Measurements from ENCODE around the gene SRRM2.

Gene SRRM2

GRCh38 chr16:2706611-2707311 lies 45.7 kb upstream of the SRRM2 start:
- no peak for DNase-seq (ENCODE audit: low read depth in 1 of 2, low spot score in 1 of 2)
- Histone ChIP-seq H3K27ac (replicated peaks) (no peak overlapping the region), H3K27me3 (ENCODE audit: insufficient read depth, poor library complexity, severe bottlenecking) (no peaks in the 10 kb centered on the region), H3K4me3 (replicated peaks; ENCODE audit: insufficient read depth, low read length) (no peak overlapping the region)
- TF ChIP-seq GABPA (IDR thresholded peaks at IDR 0.05; ENCODE audit: low read depth): no peak
- TF ChIP-seq, protein P1, sequence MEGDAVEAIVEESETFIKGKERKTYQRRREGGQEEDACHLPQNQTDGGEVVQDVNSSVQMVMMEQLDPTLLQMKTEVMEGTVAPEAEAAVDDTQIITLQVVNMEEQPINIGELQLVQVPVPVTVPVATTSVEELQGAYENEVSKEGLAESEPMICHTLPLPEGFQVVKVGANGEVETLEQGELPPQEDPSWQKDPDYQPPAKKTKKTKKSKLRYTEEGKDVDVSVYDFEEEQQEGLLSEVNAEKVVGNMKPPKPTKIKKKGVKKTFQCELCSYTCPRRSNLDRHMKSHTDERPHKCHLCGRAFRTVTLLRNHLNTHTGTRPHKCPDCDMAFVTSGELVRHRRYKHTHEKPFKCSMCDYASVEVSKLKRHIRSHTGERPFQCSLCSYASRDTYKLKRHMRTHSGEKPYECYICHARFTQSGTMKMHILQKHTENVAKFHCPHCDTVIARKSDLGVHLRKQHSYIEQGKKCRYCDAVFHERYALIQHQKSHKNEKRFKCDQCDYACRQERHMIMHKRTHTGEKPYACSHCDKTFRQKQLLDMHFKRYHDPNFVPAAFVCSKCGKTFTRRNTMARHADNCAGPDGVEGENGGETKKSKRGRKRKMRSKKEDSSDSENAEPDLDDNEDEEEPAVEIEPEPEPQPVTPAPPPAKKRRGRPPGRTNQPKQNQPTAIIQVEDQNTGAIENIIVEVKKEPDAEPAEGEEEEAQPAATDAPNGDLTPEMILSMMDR (IDR thresholded peaks at IDR 0.05; ENCODE audit: insufficient read depth, low read length): no peak
- TF ChIP-seq SPI1 (IDR thresholded peaks at IDR 0.05; ENCODE audit: borderline replicate concordance, low read depth): no peak
- no peak for TF ChIP-seq REST (IDR thresholded peaks at IDR 0.05; ENCODE audit: insufficient replicate concordance, low read depth)
- TF ChIP-seq POLR2AphosphoS5 (IDR thresholded peaks at IDR 0.05; ENCODE audit: low read depth): no peak

- TF ChIP-seq SPI1 (IDR thresholded peaks at IDR 0.05; ENCODE audit: borderline replicate concordance, low read depth) (no peak), GABPA (IDR thresholded peaks at IDR 0.05; ENCODE audit: low read depth) (no peak), POLR2AphosphoS5 (IDR thresholded peaks at IDR 0.05; ENCODE audit: low read depth) (no peak), REST (IDR thresholded peaks at IDR 0.05; ENCODE audit: insufficient replicate concordance, low read depth) (no peak)
- TF ChIP-seq, protein P1 (IDR thresholded peaks at IDR 0.05; ENCODE audit: insufficient read depth, low read length): no peak
- no peak for DNase-seq (ENCODE audit: low read depth in 1 of 2, low spot score in 1 of 2)
- no peak overlapping the region for H3K4me3 ChIP-seq (replicated peaks; ENCODE audit: insufficient read depth, low read length)
- no peaks in the 10 kb centered on the region for H3K27me3 ChIP-seq (ENCODE audit: insufficient read depth, poor library complexity, severe bottlenecking)
- H3K27ac ChIP-seq (replicated peaks): no peak overlapping the region
These were observed 44.8 kb upstream of the SRRM2 start for GRCh38 chr16:2707368-2708289.

DNA sequence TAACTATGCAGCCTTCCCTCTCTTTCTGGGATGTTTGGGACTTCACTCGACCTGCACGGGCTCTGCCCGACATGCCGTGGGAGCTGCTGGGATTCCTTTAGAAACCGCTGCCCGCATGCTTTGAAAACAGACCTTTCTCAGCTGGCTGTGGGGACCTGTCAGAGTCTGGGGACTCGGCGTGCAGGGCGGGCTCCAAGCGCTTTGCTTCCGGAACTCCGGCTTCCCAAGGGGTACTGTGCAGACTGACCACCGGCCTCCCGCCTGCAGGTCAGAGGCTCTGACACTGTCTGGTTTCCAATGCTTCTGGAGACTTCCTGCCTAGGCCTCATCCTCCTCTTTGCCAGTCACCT lies 44.2 kb upstream of the SRRM2 start:
- TF ChIP-seq, protein P1 (IDR thresholded peaks at IDR 0.05; ENCODE audit: insufficient read depth, low read length): no peak
- TF ChIP-seq GABPA (IDR thresholded peaks at IDR 0.05; ENCODE audit: low read depth): no peak
- TF ChIP-seq REST (IDR thresholded peaks at IDR 0.05; ENCODE audit: insufficient replicate concordance, low read depth): no peak
- TF ChIP-seq SPI1 (IDR thresholded peaks at IDR 0.05; ENCODE audit: borderline replicate concordance, low read depth): no peak
- TF ChIP-seq POLR2AphosphoS5 (IDR thresholded peaks at IDR 0.05; ENCODE audit: low read depth): no peak

More for the DNA sequence above, 44.2 kb upstream of the SRRM2 start:
- DNase-seq (ENCODE audit: low read depth in 1 of 2, low spot score in 1 of 2): no peak
- Histone ChIP-seq H3K27me3 (ENCODE audit: insufficient read depth, poor library complexity, severe bottlenecking) (no peaks in the 10 kb centered on the region), H3K4me3 (replicated peaks; ENCODE audit: insufficient read depth, low read length) (no peak overlapping the region), H3K27ac (replicated peaks) (no peak overlapping the region)
